ENCODE results near the gene A4GALT.
"Not testable (repeated sequence)": the region's sequence is repeated elsewhere in the genome, so short reads cannot be mapped to it uniquely, and the experiment has no call there.

Gene A4GALT

DNA sequence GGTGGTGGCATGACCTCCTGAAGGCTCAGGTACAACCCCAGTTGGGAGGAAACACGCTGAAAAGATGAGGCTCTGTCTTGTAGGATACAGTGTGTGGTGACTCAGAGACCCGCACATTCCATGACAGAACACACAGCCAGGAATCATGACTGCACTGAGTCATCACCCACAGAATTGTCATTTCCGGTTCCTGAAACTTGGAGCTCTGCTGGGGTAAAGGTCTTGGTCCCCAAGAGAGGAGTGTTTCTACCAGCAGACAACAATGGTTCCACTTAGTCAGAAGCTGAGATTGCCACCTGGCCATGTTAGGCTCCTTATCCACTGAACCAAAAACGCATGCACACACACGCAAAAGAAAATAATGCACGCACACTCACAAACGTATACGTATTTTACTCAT lies 40.0 kb downstream of the A4GALT start:
- DNase-seq (ENCODE audit: low spot score) = no peak

DNA sequence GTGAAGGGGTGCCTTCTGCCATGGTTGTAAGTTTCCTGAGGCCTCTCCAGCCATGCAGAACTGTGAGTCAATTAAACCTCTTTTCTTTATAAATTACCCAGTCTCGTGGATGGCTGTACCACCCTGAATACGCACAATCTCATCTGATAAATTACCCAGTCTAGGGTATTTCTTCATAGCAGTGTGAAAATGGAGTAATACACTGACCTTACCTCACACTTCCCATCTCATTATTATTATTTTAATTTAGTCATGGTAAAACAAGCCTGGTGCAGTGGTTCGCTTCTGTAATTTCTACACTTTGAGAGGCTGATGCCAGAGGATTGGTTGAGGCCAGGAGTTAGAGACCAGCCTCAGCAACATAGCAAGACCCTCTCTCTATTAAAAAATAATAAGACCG lies 41.0 kb downstream of the A4GALT start:
- no peak for DNase-seq (ENCODE audit: low spot score)

DNA sequence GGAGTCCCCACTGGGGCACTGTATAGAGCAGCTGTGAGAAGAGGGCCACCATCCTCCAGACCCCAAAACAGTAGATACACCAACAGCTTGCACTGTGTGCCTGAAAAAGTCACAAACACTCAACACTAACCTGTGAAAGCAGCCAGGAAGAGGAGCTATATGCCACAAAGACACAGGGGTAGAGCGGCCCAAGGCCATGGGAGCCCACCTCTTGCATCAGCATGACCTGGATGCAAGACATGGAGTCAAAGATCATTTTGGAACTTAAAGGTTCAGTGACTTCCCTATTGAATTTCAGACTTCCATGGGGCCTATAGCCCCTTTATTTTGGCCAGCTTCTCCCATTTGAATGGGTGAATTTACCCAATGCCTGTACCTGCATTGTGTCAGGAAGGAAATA lies 41.8 kb downstream of the A4GALT start:
- DNase-seq (ENCODE audit: low spot score) = no peak

DNA sequence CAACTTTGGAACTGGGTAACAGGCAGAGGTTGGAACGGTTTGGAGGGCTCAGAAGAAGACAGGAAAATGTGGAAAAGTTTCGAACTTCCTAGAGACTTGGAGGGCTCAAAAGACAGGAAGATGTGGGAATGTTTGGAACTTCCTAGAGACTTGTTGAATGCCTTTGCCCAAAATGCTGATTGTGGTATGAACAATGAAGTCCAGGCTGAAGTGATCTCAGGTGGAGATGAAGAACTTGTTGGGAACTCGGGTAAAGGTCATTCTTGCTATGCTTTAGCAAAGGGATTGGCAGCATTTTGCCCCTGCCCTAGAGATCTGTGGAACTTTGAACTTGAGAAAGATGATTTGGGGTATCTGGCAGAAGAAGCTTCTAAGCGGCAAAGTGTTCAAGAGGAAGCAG lies 42.7 kb downstream of the A4GALT start:
- DNase-seq (ENCODE audit: low spot score) = not testable (repeated sequence)

GRCh38 chr22:42676059-42676607 lies 44.5 kb downstream of the A4GALT start:
- no peak for DNase-seq (ENCODE audit: low spot score)

- DNase-seq (ENCODE audit: low spot score) = no peak
These were observed 46.7 kb downstream of the A4GALT start for GRCh38 chr22:42673898-42674401.

DNA sequence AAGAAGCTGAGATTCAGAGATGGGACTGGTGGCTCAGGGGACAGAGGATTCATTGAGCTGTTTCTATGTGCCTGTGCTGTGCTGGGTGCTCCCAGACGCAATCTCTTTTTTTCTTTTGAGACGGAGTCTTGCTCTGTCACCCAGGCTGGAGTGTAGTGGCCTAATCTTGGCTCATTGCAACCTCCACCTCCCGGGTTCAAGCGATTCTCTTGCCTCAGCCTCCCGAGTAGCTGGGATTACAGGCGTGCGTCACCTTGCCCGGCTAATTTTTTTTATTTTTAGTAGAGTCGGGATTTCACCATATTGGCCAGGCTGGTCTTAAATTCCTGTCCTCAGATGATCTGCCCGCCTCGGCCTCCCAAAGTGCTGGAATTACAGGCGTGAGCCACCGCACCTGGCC lies 47.6 kb downstream of the A4GALT start:
- not testable (repeated sequence) for DNase-seq (ENCODE audit: low spot score)

DNA sequence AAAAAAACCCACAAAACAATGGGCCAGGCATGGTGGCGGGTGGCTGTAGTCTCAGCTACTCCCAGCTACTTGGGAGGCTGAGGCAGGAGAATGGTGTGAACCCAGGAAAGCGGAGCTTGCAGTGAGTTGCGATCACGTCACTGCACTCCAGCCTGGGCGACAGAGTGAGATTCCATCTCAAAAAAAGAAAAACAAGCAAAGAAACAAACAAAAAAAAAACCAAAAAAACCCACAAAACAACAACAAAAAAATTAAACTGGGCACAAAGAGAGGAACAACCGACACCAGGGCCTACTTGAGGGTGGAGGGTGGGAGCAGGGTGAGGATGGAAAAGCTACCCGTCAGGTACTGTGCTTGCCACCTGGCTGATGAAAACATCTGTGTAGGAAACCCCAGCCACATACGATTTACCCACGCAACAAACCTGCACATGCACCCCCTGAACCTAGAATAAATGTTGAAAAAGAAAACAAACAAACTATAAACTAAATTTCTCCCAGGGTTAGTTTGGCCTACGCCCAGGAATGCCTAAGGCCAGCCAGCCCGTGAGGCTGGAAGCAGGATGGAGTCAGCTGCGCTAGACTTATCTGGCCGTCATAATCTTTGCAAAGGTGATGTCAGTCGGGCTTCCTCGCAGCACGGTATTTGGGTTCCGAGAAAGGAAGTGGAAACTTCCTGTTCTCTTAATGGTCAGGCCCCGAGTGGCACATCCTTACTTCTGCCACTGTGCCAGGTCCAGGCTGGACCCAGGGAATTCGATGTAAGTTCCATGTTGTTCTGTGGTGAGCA lies 49.6 kb downstream of the A4GALT start:
- DNase-seq (ENCODE audit: low spot score) = no peak

GRCh38 chr22:42670046-42670445 lies 50.6 kb downstream of the A4GALT start:
- DNase-seq (ENCODE audit: low spot score) = no peak

DNA sequence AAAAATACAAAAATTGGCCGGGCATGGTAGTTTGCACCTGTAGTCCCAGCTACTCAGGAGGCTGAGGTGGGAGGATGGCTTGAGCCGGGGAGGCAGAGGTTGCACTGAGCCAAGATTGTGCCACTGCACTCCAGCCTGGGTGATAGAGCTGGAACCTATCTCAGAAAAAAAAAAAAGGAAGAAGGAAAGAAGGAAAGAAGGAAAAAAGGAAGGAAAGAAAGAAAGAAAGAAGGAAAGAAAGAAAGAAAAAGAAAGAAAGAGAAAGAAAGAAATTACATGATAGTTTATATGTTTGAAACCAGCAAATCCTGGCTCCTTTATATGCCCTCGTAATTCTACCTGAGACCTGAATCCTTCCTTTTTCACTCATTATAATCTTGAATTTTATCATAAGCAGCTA lies 54.3 kb downstream of the A4GALT start:
- DNase-seq (ENCODE audit: low spot score) = not testable (repeated sequence)

DNA sequence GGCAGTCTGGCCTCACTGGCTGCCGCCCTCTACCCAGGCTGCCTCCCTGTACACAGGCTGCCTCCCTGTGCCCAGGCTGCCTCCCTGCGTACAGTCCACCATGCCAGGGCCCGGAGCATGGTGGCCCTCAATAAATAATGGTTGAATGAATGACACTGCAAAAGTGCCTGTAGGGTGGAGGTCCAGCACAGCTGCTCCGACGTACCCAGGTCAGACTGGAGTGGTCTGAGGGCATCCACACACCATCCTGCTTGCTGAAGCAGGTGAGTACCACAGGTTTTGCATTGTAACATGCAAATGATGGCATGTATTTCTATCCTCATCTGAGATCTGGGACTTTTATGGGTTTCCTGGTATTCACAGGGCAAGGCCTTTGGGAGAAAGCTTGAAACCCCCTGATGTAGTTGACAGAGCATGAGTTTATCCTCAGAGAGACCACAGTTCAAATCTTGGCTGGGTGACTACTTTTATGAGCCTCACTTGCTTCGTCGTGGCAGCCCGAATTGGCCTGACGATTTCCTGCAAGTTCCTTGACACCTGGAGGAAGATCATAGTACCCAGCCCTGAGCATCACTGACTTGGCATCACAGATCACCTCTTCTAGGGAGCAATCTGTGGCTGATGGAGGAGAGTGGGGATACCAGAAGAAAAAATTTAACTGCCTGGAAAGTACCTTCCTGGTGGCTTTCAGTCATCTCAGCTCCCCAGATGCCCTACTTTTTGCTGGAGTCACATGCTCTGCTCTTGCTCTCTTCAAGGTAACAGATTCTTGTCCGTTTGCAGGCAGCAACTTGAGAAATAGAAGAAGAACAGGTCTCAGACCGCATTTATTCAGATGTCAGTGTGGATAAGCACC lies 55.5 kb downstream of the A4GALT start:
- DNase-seq (ENCODE audit: low spot score) = no peak

DNA sequence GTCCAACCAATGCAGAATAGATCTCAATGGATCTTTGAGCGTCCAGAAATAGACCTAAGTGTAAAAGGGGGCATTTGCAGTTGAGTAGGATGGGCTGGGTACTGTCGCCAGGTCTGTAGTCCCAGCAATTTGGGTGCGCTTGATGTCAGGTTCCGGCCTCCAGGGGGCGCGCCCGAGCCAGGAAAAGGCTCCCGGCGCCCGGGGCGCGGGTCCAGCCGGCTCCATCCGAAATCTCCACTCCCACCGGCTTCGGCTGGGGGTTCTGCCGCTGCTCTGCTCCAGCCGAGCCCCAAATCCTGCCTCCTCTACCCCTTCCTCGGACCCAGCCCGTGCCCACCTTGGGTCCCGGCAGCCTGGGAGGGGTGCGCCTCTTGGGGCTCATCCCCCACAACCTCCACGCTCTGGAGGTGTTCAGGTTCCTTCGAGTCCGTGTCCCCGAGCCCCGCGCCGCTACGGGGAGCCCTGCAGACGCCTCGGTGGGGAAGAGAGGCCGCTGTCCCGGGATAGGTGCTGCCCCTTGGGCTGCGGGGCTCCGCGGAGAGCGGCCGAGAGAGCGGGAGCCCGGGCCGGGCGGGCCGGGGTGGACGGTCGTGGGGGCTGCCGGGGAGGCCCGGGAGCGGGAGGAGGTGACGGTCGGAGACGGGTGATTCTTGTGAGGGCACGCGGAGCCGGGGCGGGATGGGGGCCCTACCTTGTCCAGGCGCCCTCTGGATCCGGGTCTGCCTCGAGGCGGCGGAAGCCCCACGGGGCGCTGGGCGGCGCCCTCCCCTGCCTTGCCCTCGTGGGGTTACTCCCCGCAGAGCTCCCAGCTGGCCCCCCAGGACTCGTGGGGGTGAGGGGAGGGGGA lies 58.5 kb downstream of the A4GALT start:
- peak; percentile 78 for DNase-seq (ENCODE audit: low spot score)

DNA sequence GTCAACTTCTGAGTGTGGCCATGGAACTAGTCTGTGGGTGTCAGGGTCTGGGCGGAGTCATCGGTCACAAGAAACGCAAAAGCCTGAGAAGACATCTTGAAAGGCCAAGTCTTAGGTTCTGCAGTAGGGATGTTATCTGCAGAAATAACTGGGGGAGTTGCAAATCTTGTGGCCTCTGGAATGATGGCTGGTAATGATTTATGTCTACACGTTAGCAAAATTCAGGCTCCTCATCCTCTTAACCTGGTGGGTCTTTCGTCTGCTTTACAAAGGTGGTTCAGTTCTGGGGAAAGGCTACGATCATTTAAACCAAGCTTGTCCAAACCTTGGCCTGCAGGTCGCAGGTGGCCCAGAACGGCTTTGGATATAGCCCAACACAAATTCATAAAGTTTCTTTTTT lies 64.1 kb downstream of the A4GALT start:
- no peak for DNase-seq (ENCODE audit: low spot score)

DNA sequence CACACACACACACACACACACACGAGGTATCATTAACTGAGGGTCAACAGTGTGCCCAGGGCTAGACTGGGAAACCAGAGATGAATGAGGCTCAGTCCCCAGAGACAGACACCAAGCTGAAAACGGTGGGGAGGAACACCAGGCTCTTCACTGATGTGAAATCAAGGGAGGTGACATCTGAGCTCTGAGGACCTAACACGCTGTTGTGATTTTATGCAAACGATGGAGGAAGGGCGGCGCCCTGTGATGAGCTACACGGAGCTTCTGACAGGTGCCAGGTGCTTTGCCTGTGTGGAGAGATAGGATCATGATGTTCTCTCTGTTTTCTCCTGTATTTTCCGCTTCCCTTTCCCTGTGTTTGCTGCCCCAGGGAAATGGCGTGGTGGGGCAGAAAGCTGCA lies 65.0 kb downstream of the A4GALT start:
- DNase-seq (ENCODE audit: low spot score) = no peak

GRCh38 chr22:42654436-42655073 lies 66.1 kb downstream of the A4GALT start:
- no peak for DNase-seq (ENCODE audit: low spot score)

DNA sequence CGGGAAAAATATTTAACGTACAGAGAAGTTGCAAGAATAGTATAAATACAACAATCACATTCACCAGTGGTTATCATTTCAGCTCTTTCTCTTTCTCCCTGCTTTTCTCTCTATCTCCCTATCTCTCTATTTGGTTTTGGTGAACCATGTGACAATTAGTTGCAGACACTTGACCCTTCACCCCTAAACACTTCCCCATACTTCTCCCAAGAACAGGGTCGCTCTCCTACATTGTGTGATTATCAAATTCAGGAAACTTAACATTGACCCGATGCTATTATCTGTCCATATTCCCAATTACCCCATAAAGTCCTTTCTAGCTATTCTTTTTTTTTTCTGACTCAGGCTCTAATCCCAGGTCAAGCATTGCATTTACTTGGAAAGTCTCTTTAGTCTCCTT lies 66.7 kb downstream of the A4GALT start:
- no peak for DNase-seq (ENCODE audit: low spot score)

GRCh38 chr22:42651134-42651533 lies 69.5 kb downstream of the A4GALT start:
- DNase-seq (ENCODE audit: low spot score) = no peak

DNA sequence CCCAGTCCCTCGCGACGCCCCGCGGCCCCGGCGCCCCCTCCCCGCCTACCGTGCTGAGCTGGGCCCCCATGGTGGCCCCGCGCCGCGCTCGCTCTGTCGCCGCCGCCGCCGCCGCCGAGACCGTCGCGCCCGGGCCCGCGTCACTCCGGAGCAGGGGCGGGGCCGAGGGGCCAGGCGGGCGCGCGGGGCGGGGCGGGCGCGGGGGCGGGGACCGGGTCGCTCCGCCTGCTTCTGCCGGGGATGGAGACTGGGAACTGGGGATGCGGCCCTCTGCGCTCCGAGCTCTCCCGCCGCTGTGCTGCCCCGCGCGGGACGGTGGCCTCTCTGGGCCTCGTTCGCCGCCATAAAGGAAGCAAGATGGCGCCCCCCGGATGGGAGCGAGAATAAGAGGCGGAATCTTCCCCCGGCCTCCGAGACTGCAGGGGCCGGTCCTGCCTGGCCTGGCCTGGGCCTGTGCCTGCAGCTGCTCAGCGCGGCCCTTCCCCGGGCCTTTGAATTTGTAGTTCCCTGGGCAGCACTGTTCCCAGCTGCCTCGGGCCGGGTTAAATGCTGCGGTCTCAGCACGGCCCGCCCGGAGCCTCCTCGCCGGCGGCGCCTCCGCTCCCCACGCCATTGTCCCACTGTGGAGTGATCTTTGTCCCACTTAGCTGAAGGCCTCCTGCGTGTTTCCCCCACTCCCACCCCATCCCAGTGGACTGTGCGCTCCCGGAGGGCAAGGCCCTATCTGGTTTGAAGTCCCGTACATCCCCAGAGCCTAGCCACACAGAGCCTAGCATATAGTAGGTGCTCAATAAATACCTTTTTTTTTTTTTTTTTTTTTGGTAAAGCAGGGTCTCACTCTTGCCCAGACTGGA lies 71.2 kb downstream of the A4GALT start, which contains the start of gene CYB5R3:
Gene CYB5R3, minus strand, starts transcription at position 147 of the 854 bp plus-strand sequence. Its CDS starts 77 bp downstream, at position 70.
- DNase-seq (ENCODE audit: low spot score) = peak; percentile 91

DNA sequence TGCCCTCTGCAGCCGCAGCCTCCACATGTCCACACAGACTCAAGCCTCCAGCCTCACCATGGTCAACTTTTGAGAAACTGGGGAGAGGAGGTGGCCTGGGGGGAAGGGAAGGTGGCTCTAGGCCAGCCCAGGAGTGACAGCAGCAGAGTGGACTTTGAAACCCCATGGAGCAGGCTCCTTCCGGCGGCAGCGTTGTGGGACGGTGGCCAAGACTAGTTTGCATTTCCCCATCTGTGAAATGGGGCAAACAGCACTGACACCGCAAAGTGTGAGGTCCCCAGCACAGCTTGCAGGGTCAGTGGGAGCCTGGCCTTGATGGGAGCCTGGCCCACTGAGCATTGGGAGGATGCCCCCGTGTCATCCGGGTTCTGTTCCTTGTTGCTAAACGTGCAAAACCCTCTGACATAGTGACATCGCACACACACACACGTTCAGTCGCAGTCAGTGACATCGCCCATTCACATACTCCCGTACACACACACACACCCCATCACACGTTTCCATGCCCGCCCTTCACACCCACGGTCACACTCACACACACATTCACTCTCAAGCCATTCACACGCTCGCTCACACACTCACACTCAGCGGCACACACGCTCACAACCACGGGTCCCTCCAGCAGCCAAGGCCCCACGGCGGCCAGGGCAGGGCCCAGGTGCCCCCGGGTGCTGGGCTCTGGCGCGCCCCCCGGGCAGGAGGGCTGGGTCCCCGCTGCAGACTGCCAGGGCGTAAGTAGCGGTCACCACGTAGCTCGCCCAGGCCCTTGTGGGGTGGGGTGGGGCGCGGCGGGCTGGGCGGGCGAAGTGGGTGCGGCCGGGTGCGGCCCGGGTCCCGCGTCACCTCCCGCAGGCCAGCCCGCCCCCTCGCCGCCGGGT lies 72.1 kb downstream of the A4GALT start:
- DNase-seq (ENCODE audit: low spot score) = peak; percentile 75
